ENCODE results near the gene SMYD3.

Gene SMYD3

GRCh38 chr1:246139745-246140182, 367.3 kb downstream of the SMYD3 start (continued):
- TF ChIP-seq TSHZ1 (tag by site-specific recombination; IDR thresholded peaks at IDR 0.05; ENCODE audit: borderline replicate concordance) (no peak), REPIN1 (tag by site-specific recombination; IDR thresholded peaks at IDR 0.05; ENCODE audit: low read depth) (no peak)

GRCh38 chr1:246138781-246139180, 368.3 kb downstream of the SMYD3 start:
- TF ChIP-seq PRDM6 (tag by site-specific recombination; IDR thresholded peaks at IDR 0.05) (no peak), ZNF623 (tag by site-specific recombination; IDR thresholded peaks at IDR 0.05) (no peak), ZNF175 (tag by site-specific recombination; IDR thresholded peaks at IDR 0.05) (no peak), MZF1 (tag by site-specific recombination; IDR thresholded peaks at IDR 0.05; ENCODE audit: borderline replicate concordance) (no peak), HOXD13 (CRISPR knock-in tag; IDR thresholded peaks at IDR 0.05; ENCODE audit: borderline replicate concordance) (no peak), SCRT1 (tag by site-specific recombination; IDR thresholded peaks at IDR 0.05; ENCODE audit: borderline replicate concordance) (no peak), RBAK (tag by site-specific recombination; IDR thresholded peaks at IDR 0.05) (no peak), ZNF510 (tag by site-specific recombination; IDR thresholded peaks at IDR 0.05; ENCODE audit: insufficient replicate concordance) (no peak), PRDM10 (tag by site-specific recombination; IDR thresholded peaks at IDR 0.05) (no peak), KLF7 (tag by site-specific recombination; IDR thresholded peaks at IDR 0.05; ENCODE audit: borderline replicate concordance) (no peak), ZNF449 (tag by site-specific recombination; IDR thresholded peaks at IDR 0.05) (no peak)
- Histone ChIP-seq H3K27ac (ENCODE audit: extremely low read depth, low read depth, low read length) (no peak overlapping the region), H3K9me3 (ENCODE audit: control insufficient read depth, insufficient read depth, low read depth, low read length) (no peaks in the 10 kb centered on the region), H3K36me3 (ENCODE audit: control insufficient read depth in 2 of 2, insufficient read depth in 1 of 2, low read length in 2 of 2) (no peaks in the 10 kb centered on the region), H3K4me1 (ENCODE audit: control insufficient read depth, insufficient read depth, low read length) (no peaks in the 10 kb centered on the region), H3K4me3 (ENCODE audit: low read depth, low read length) (no peak overlapping the region)
- POLR2A ChIA-PET = no interaction called here
- CTCF ChIA-PET = no interaction called here
